HepG2 (cell line): ENCODE data around the gene COL25A1. TPM values are rescaled to one million over a fixed set of nuclear protein-coding genes. Genes with fewer than 3 reads are reported as not detected.

Source experiments
- ATAC-seq: fragments of 200-7000 bp; cut with Tn5 transposase; 3 replicates; pipeline ENCODE4 v1.9.1; 2020; ENCODE audit warnings: mild to moderate bottlenecking, moderate library complexity
- BruUV-seq: library from RNA; stranded (reverse); fragments of 400-500 nt; replicated peaks from 2 replicates; lab custom pipeline; 2021; lab: Mats Ljungman, UMichigan
- CTCF ChIA-PET: fragments of 300-600 bp; formaldehyde crosslinking; extraction: SDS; loops from one replicate; lab custom pipeline; 2021; ENCODE audit warnings: low total read pairs, inconsistent platforms, low intra/inter-chr PET ratio; lab: Yijun Ruan, JAX
- POLR2A ChIA-PET: fragments of 350-600 bp; sonication (Branson Sonifier 250); formaldehyde crosslinking; loops from one replicate; lab custom pipeline; 2020; ENCODE audit warnings: antibody characterized with exemption, inconsistent platforms; lab: Yijun Ruan, JAX
- DNase-seq: peaks from one replicate; pipeline ENCODE4 v3.0.0-alpha.2; 2015; ENCODE audit warnings: low spot score
- FAIRE-seq: peaks from 3 replicates; lab custom pipeline; 2011; peaks lifted over from hg19 to GRCh38; lab: Jason Lieb, UNC
- H2AFZ ChIP-seq: one replicate; pipeline ENCODE4 v1.6.1; 2011; ENCODE audit warnings: low read length, inconsistent platforms
- H3K27ac ChIP-seq: fragments of 300-600 bp; 3 replicates; pipeline ENCODE4 v1.8.0; 2011; ENCODE audit warnings: mixed run types, mild to moderate bottlenecking, mixed read lengths, low read length, inconsistent platforms; ENCODE audit not compliant: insufficient read depth; ENCODE audit errors: extremely low read length
- H3K27me3 ChIP-seq, 2 experiments: fragments of 200-600 bp in 1 of 2; 2 replicates in 1 of 2; 3 replicates in 1 of 2; pipeline versions ENCODE4 v1.6.0 to v1.8.0; 2011; ENCODE audit warnings: low read length in 2 of 2, mild to moderate bottlenecking in 2 of 2, moderate library complexity in 2 of 2, inconsistent platforms in 1 of 2; ENCODE audit not compliant: insufficient read depth in 2 of 2, control insufficient read depth in 1 of 2
- H3K36me3 ChIP-seq, 2 experiments: fragments of 200-600 bp in 1 of 2; replicated peaks in 1 of 2; 2 replicates in 1 of 2; 3 replicates in 1 of 2; pipeline versions ENCODE4 v1.5.1 to v1.8.0; 2011; ENCODE audit warnings: low read length in 2 of 2, inconsistent platforms in 1 of 2; ENCODE audit not compliant: insufficient read depth in 2 of 2, control insufficient read depth in 1 of 2
- H3K4me1 ChIP-seq: 2 replicates; pipeline ENCODE4 v1.5.1; 2012; ENCODE audit warnings: low read length, inconsistent platforms; ENCODE audit not compliant: insufficient read depth
- H3K4me2 ChIP-seq: 2 replicates; pipeline ENCODE4 v1.6.0; 2011; ENCODE audit warnings: low read depth, low read length, inconsistent platforms
- H3K4me3 ChIP-seq, 3 experiments: fragments of 200-600 bp in 1 of 3; sonication (generic), shearing (Covaris generic) in 1 of 3; replicated peaks in 1 of 3; 2 replicates each; pipeline ENCODE4 v1.5.1; 2011 to 2016; ENCODE audit warnings: low read length in 3 of 3, inconsistent platforms in 2 of 3, low read depth in 2 of 3, mild to moderate bottlenecking in 2 of 3, control low read depth in 1 of 3, mixed read lengths in 1 of 3; ENCODE audit not compliant: insufficient read depth in 1 of 3
- H3K79me2 ChIP-seq: one replicate; pipeline ENCODE4 v1.6.1; 2011; ENCODE audit warnings: low read length, inconsistent platforms; ENCODE audit not compliant: insufficient read depth
- H3K9ac ChIP-seq: 2 replicates; pipeline ENCODE4 v1.6.0; 2011; ENCODE audit warnings: mild to moderate bottlenecking, low read depth, low read length, inconsistent platforms; ENCODE audit not compliant: insufficient read depth
- H3K9me3 ChIP-seq: 2 replicates; pipeline ENCODE4 v1.5.1; 2012; ENCODE audit warnings: mild to moderate bottlenecking, low read length
- H4K20me1 ChIP-seq: 2 replicates; pipeline ENCODE4 v1.6.0; 2011; ENCODE audit warnings: inconsistent platforms, mild to moderate bottlenecking, low read length, moderate library complexity; ENCODE audit not compliant: insufficient read depth
- GABPA ChIP-seq, 2 experiments: IDR thresholded peaks; 2 replicates each; pipeline ENCODE4 v1.6.1; 2011 to 2016; ENCODE audit warnings: low read depth in 2 of 2, low read length in 1 of 2, missing biosample characterization in 1 of 2, missing genetic modification characterization in 1 of 2
- GABPB1 ChIP-seq: IDR thresholded peaks from 2 replicates; pipeline ENCODE4 v1.6.1; 2016; ENCODE audit warnings: mild to moderate bottlenecking, missing genetic modification reagents, moderate library complexity, missing compliant biosample characterization
- GZF1 ChIP-seq: sonication (generic); formaldehyde crosslinking; IDR thresholded peaks from 2 replicates; pipeline ENCODE4 v1.5.1; 2020; ENCODE audit warnings: mild to moderate bottlenecking, missing genetic modification reagents
- HHEX ChIP-seq: IDR thresholded peaks from 2 replicates; pipeline ENCODE4 v1.6.1; 2016; ENCODE audit warnings: control low read depth
- HIVEP1 ChIP-seq: sonication (generic); formaldehyde crosslinking; IDR thresholded peaks from 2 replicates; pipeline ENCODE4 v1.4.0; 2020; ENCODE audit warnings: mild to moderate bottlenecking, missing genetic modification reagents
- HOXA9 ChIP-seq: sonication (generic); formaldehyde crosslinking; IDR thresholded peaks from 2 replicates; pipeline ENCODE4 v1.8.1; 2022; ENCODE audit warnings: missing genetic modification reagents, mild to moderate bottlenecking, moderate library complexity, borderline replicate concordance
- ZFP90 ChIP-seq: sonication (generic); formaldehyde crosslinking; IDR thresholded peaks from 2 replicates; pipeline ENCODE4 v1.8.0; 2022; ENCODE audit warnings: missing genetic modification reagents, mild to moderate bottlenecking, inconsistent platforms, borderline replicate concordance
- ZNF143 ChIP-seq: sonication (generic); formaldehyde crosslinking; IDR thresholded peaks from 2 replicates; pipeline ENCODE4 v1.4.0; 2020; ENCODE audit warnings: missing genetic modification reagents
- ZNF382 ChIP-seq: sonication (generic); formaldehyde crosslinking; IDR thresholded peaks from 2 replicates; pipeline ENCODE4 v1.5.0; 2020; ENCODE audit warnings: missing genetic modification reagents, mild to moderate bottlenecking, borderline replicate concordance
- ZNF572 ChIP-seq: sonication (generic); formaldehyde crosslinking; IDR thresholded peaks from 2 replicates; pipeline ENCODE4 v1.5.1; 2020; ENCODE audit warnings: mild to moderate bottlenecking, missing genetic modification reagents
- ZNF850 ChIP-seq: sonication (generic); formaldehyde crosslinking; conservative IDR thresholded peaks from 2 replicates; pipeline ENCODE4 v1.9.0; 2021; ENCODE audit warnings: mild to moderate bottlenecking, missing genetic modification reagents
- WGBS: methylation state at CpG from one replicate; pipeline ENCODE4 v1.1.6; 2017; ENCODE audit warnings: low lambda C conversion rate; 5-methylcytosine and 5-hydroxymethylcytosine counted together
- in situ Hi-C: cut with HindIII; loops from 2 replicates; pipeline ENCODE4 v1.10.0; 2017; ENCODE audit warnings: low pct_unique_long_range_greater_than_20kb; ENCODE audit not compliant: extremely low pct_ligation_motif_present
- intact Hi-C: fragments of 100-400 bp; cut with micrococcal nuclease; formaldehyde crosslinking; loops from one replicate; pipeline ENCODE4 v1.10.0; 2022; ENCODE audit not compliant: unreplicated experiment
- polyA plus RNA-seq, 8 experiments: library from polyadenylated mRNA; depleted of rRNA in 3 of 8; stranded (reverse) in 7 of 8; unstranded in 1 of 8; fragments of >200 nt; fragmentation: Illumina TruSeq in 4 of 8; extraction: Trizol in 4 of 8; gene quantifications; 2 replicates each; pipeline versions ENCODE4 v1.2.1 to v1.2.3, GENCODE V29; 2011 to 2016; ENCODE audit warnings: low read depth in 4 of 8, missing spikeins in 1 of 8, mixed read lengths in 1 of 8; ENCODE audit not compliant: insufficient read depth in 1 of 8
- total RNA-seq, 5 experiments: library from RNA; depleted of rRNA; stranded (reverse); fragments of >200 nt; fragmentation: Illumina TruSeq; extraction: Trizol; gene quantifications; 2 replicates each; pipeline ENCODE4 v1.2.3, GENCODE V29; 2016; ENCODE audit warnings: low read depth in 1 of 5
- TF ChIP-seq, protein P1 (sequence below): sonication (generic); formaldehyde crosslinking; IDR thresholded peaks from 2 replicates; pipeline ENCODE4 v1.8.1; 2022; ENCODE audit warnings: mild to moderate bottlenecking, missing genetic modification reagents
- TF ChIP-seq, protein P2 (sequence below): IDR thresholded peaks from 2 replicates; pipeline ENCODE4 v1.6.1; 2016; ENCODE audit warnings: low read depth, borderline replicate concordance
- TF ChIP-seq, protein P3 (sequence below), 2 experiments: fragments of 450-650 bp in 1 of 2; sonication (generic) in 1 of 2; formaldehyde crosslinking; IDR thresholded peaks; 2 replicates each; pipeline versions ENCODE4 v1.5.0 to v1.8.0; 2020 to 2022; ENCODE audit warnings: mild to moderate bottlenecking in 1 of 2, missing genetic modification reagents in 1 of 2

The COL25A1 gene
- total and polyA plus RNA-seq, 2 of the 13 experiments (the other 11 are each of a cell fraction or from before 2014, with no cell fraction given), result not detected

DNA sequence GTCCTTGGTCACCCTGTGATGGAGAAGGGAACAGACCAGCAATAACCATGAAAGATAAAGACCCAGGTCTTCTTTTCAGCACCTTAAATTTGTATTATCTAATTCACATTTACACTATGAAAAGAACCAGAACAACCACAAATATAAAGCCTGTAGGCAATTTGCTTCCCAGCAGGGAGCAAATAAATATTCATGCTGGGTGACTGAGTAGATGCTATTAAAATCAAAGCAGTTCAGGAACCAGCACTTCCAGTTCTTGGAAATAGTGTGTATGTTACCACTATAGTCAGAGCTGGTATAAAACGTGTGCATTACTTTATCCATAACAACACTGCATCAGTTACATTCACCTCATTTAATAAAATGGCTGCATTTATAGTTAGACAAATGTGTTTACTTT is 361.8 kb downstream of the COL25A1 start:
- in situ Hi-C loops (no loop called here), intact Hi-C loops (no loop called here)
- CTCF ChIA-PET, result no interaction called here
- ATAC-seq (no peak), FAIRE-seq (no peak), DNase-seq (no peak)
- Histone ChIP-seq H3K27me3 (no peaks in the 10 kb centered on the region), H3K9ac (no peak overlapping the region), H3K9me3 (no peaks in the 10 kb centered on the region), H3K4me1 (no peaks in the 10 kb centered on the region), H3K4me2 (no peak overlapping the region), H3K79me2 (no peaks in the 10 kb centered on the region), H4K20me1 (no peaks in the 10 kb centered on the region), H3K36me3 (no peaks in the 10 kb centered on the region), H3K4me3 (no peak overlapping the region), H2AFZ (no peak overlapping the region), H3K27ac (no peak overlapping the region)
- BruUV-seq, result no TSS peak
- no peak for TF ChIP-seq GABPB1 (CRISPR knock-in tag)
- TF ChIP-seq ZFP90 (CRISPR knock-in tag), result no peak
- TF ChIP-seq, protein P1, sequence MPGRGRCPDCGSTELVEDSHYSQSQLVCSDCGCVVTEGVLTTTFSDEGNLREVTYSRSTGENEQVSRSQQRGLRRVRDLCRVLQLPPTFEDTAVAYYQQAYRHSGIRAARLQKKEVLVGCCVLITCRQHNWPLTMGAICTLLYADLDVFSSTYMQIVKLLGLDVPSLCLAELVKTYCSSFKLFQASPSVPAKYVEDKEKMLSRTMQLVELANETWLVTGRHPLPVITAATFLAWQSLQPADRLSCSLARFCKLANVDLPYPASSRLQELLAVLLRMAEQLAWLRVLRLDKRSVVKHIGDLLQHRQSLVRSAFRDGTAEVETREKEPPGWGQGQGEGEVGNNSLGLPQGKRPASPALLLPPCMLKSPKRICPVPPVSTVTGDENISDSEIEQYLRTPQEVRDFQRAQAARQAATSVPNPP (CRISPR knock-in tag), result no peak
- TF ChIP-seq, protein P2, sequence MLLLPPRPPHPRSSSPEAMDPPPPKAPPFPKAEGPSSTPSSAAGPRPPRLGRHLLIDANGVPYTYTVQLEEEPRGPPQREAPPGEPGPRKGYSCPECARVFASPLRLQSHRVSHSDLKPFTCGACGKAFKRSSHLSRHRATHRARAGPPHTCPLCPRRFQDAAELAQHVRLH, result no peak
- TF ChIP-seq ZNF382, result no peak
- no peak for TF ChIP-seq GABPA (IDR thresholded peaks at IDR 0.05; ENCODE audit: low read depth, low read length)
- TF ChIP-seq GABPA (CRISPR knock-in tag; IDR thresholded peaks at IDR 0.05; ENCODE audit: low read depth), result no peak
- TF ChIP-seq GZF1 (CRISPR knock-in tag), result no peak
- TF ChIP-seq ZNF143 (CRISPR knock-in tag), result no peak
- TF ChIP-seq HIVEP1, result no peak
- no peak for TF ChIP-seq ZNF572 (CRISPR knock-in tag)
- no peak for TF ChIP-seq ZNF850 (CRISPR knock-in tag)
- TF ChIP-seq, protein P3, sequence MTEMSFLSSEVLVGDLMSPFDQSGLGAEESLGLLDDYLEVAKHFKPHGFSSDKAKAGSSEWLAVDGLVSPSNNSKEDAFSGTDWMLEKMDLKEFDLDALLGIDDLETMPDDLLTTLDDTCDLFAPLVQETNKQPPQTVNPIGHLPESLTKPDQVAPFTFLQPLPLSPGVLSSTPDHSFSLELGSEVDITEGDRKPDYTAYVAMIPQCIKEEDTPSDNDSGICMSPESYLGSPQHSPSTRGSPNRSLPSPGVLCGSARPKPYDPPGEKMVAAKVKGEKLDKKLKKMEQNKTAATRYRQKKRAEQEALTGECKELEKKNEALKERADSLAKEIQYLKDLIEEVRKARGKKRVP (CRISPR knock-in tag; IDR thresholded peaks at IDR 0.05), result no peak
- TF ChIP-seq HOXA9 (CRISPR knock-in tag), result no peak
- TF ChIP-seq HHEX (CRISPR knock-in tag), result no peak
- POLR2A ChIA-PET, result no interaction called here
- WGBS, result 10% methylated on average over 1 of the region's 1 CpG
